HepG2 (cell line): ENCODE measurements around the gene PLEKHH3. TPM values are rescaled to one million over a fixed set of nuclear protein-coding genes. Genes with fewer than 3 reads are reported as not detected.

Experiments
- AKNA ChIP-seq: sonication (generic); formaldehyde crosslinking; IDR thresholded peaks from 2 replicates; pipeline ENCODE4 v1.4.0; 2020; ENCODE audit warnings: missing genetic modification reagents, borderline replicate concordance
- ATAD3A ChIP-seq: sonication (generic); formaldehyde crosslinking; IDR thresholded peaks from 2 replicates; pipeline ENCODE4 v1.4.0; 2020; ENCODE audit warnings: missing genetic modification reagents
- CSRNP2 ChIP-seq: sonication (generic); formaldehyde crosslinking; conservative IDR thresholded peaks from 2 replicates; pipeline ENCODE4 v1.8.0; 2022; ENCODE audit warnings: low read depth, missing genetic modification reagents
- DRAP1 ChIP-seq: IDR thresholded peaks from 2 replicates; pipeline ENCODE4 v1.6.1; 2016; ENCODE audit warnings: missing genetic modification reagents, missing compliant biosample characterization
- ISL2 ChIP-seq: sonication (generic); formaldehyde crosslinking; IDR thresholded peaks from 2 replicates; pipeline ENCODE4 v1.5.0; 2020; ENCODE audit warnings: missing genetic modification reagents
- PATZ1 ChIP-seq: sonication (generic); formaldehyde crosslinking; IDR thresholded peaks from 2 replicates; pipeline ENCODE4 v1.4.0; 2020; ENCODE audit warnings: missing genetic modification reagents
- PREB ChIP-seq: sonication (generic); formaldehyde crosslinking; IDR thresholded peaks from 2 replicates; pipeline ENCODE4 v1.4.0; 2020; ENCODE audit warnings: missing genetic modification reagents
- SAFB2 ChIP-seq: sonication (generic); formaldehyde crosslinking; IDR thresholded peaks from 2 replicates; pipeline ENCODE4 v1.5.1; 2020; ENCODE audit warnings: missing genetic modification reagents, low read depth, mild to moderate bottlenecking, borderline replicate concordance
- SKIL ChIP-seq: sonication (generic); formaldehyde crosslinking; IDR thresholded peaks from 2 replicates; pipeline ENCODE4 v1.8.0; 2022; ENCODE audit warnings: missing genetic modification reagents, mild to moderate bottlenecking, moderate library complexity, borderline replicate concordance
- THAP11 ChIP-seq: IDR thresholded peaks from 2 replicates; pipeline ENCODE4 v1.6.1; 2016; ENCODE audit warnings: missing biosample characterization, missing genetic modification reagents
- ZBTB43 ChIP-seq: sonication (generic); formaldehyde crosslinking; conservative IDR thresholded peaks from 2 replicates; pipeline ENCODE4 v1.4.0; 2020; ENCODE audit warnings: missing genetic modification reagents
- ZNF619 ChIP-seq: sonication (generic); formaldehyde crosslinking; IDR thresholded peaks from 2 replicates; pipeline ENCODE4 v1.4.0; 2020; ENCODE audit warnings: mild to moderate bottlenecking, missing genetic modification reagents
- polyA plus RNA-seq, 8 experiments: library from polyadenylated mRNA; depleted of rRNA in 3 of 8; stranded (reverse) in 7 of 8; unstranded in 1 of 8; fragments of >200 nt; fragmentation: Illumina TruSeq in 4 of 8; extraction: Trizol in 4 of 8; gene quantifications; 2 replicates each; pipeline versions ENCODE4 v1.2.1 to v1.2.3, GENCODE V29; 2011 to 2016; ENCODE audit warnings: low read depth in 4 of 8, missing spikeins in 1 of 8, mixed read lengths in 1 of 8; ENCODE audit not compliant: insufficient read depth in 1 of 8
- total RNA-seq, 5 experiments: library from RNA; depleted of rRNA; stranded (reverse); fragments of >200 nt; fragmentation: Illumina TruSeq; extraction: Trizol; gene quantifications; 2 replicates each; pipeline ENCODE4 v1.2.3, GENCODE V29; 2016; ENCODE audit warnings: low read depth in 1 of 5

Gene PLEKHH3
- total and polyA plus RNA-seq, 2 of the 13 experiments (the other 11 are each of a cell fraction or from before 2014, with no cell fraction given) = 6.0 to 19.9 TPM

- TF ChIP-seq PATZ1 (CRISPR knock-in tag) (peak; percentile 76), PREB (CRISPR knock-in tag) (no peak), THAP11 (CRISPR knock-in tag) (peak; percentile 60; the same call in 1 of the 2 replicates), CSRNP2 (CRISPR knock-in tag) (no peak), DRAP1 (CRISPR knock-in tag) (peak; percentile 51; the same call in 1 of the 2 replicates), SAFB2 (no peak), ZBTB43 (CRISPR knock-in tag) (no peak), ZNF619 (CRISPR knock-in tag) (0 out of 2 replicates have a peak, but pooled peaks have one; percentile 63), AKNA (CRISPR knock-in tag) (no peak), ATAD3A (no peak), SKIL (CRISPR knock-in tag) (no peak), ISL2 (no peak)
These were observed 58.2 kb downstream of the PLEKHH3 start (continued) for GRCh38 chr17:42618442-42619150.
